Neural cell (in vitro differentiated cells): ENCODE results near the gene EXD3. TPM values are rescaled to one million over a fixed set of nuclear protein-coding genes. Genes with fewer than 3 reads are reported as not detected.
"Not testable (repeated sequence)": the region's sequence is repeated elsewhere in the genome, so short reads cannot be mapped to it uniquely, and the experiment has no call there.

Experiments used
- H2AFZ ChIP-seq: fragments of 200-600, 300-800 bp; sonication (generic), shearing (Covaris generic); 2 replicates; pipeline ENCODE4 v1.6.0; 2014; ENCODE audit warnings: low read depth, mild to moderate bottlenecking, antibody characterized with exemption, low read length, moderate library complexity
- H3F3A ChIP-seq: fragments of 200-600 bp; shearing (Covaris generic); 2 replicates; pipeline ENCODE4 v1.6.1; 2016; ENCODE audit warnings: mild to moderate bottlenecking, moderate library complexity, mixed read lengths, antibody characterized with exemption, low read length; ENCODE audit not compliant: insufficient read depth, poor library complexity, severe bottlenecking
- H3K27ac ChIP-seq: fragments of 200-600, 300-800 bp; sonication (generic), shearing (Covaris generic); 2 replicates; pipeline ENCODE4 v1.5.1; 2014; ENCODE audit warnings: mild to moderate bottlenecking, low read length, moderate library complexity
- H3K27me3 ChIP-seq: fragments of 300-800, 200-600 bp; sonication (generic), shearing (Covaris generic); 2 replicates; pipeline ENCODE4 v1.6.0; 2014; ENCODE audit warnings: mild to moderate bottlenecking, low read depth, low read length, moderate library complexity; ENCODE audit not compliant: insufficient read depth
- H3K36me3 ChIP-seq: fragments of 300-800, 200-600 bp; sonication (generic), shearing (Covaris generic); 2 replicates; pipeline ENCODE4 v1.5.1; 2014; ENCODE audit warnings: mild to moderate bottlenecking, antibody characterized with exemption, low read length, moderate library complexity; ENCODE audit not compliant: insufficient read depth
- H3K4me2 ChIP-seq: fragments of 300-800, 200-600 bp; sonication (generic), shearing (Covaris generic); 2 replicates; pipeline ENCODE4 v1.6.0; 2014; ENCODE audit warnings: mild to moderate bottlenecking, low read length
- H3K4me3 ChIP-seq: fragments of 300-800, 200-600 bp; sonication (generic), shearing (Covaris generic); 2 replicates; pipeline ENCODE4 v1.5.1; 2014; ENCODE audit warnings: mild to moderate bottlenecking, low read length, moderate library complexity
- H3K79me2 ChIP-seq: fragments of 200-600 bp; shearing (Covaris generic); replicated peaks from 2 replicates; pipeline ENCODE4 v1.6.0; 2014; ENCODE audit warnings: mild to moderate bottlenecking, low read length, moderate library complexity; ENCODE audit not compliant: insufficient read depth
- H3K9ac ChIP-seq: fragments of 300-800, 200-600 bp; sonication (generic), shearing (Covaris generic); 2 replicates; pipeline ENCODE4 v1.6.1; 2016; ENCODE audit warnings: mild to moderate bottlenecking, low read length, mixed read lengths
- H3K9me2 ChIP-seq: fragments of 200-600 bp; shearing (Covaris generic); 2 replicates; pipeline ENCODE4 v1.6.1; 2016; ENCODE audit warnings: mild to moderate bottlenecking, low read length, mixed read lengths; ENCODE audit not compliant: insufficient read depth
- H3K9me3 ChIP-seq: fragments of 200-600, 300-800 bp; sonication (generic), shearing (Covaris generic); 2 replicates; pipeline ENCODE4 v1.6.1; 2016; ENCODE audit warnings: mild to moderate bottlenecking, mixed run types, low read length, moderate library complexity, mixed read lengths
- H4K20me1 ChIP-seq: fragments of 200-600 bp; shearing (Covaris generic); 2 replicates; pipeline ENCODE4 v1.6.1; 2016; ENCODE audit warnings: mild to moderate bottlenecking, mixed run types; ENCODE audit not compliant: insufficient read depth
- EP300 ChIP-seq: fragments of 450-650 bp; conservative IDR thresholded peaks from 2 replicates; pipeline ENCODE4 v1.6.1; 2014; ENCODE audit warnings: antibody characterized with exemption, mild to moderate bottlenecking, moderate library complexity; ENCODE audit not compliant: poor library complexity, severe bottlenecking
- EZH2 ChIP-seq: fragments of 200-600, 300-800 bp; shearing (Covaris generic), sonication (generic); IDR thresholded peaks from 2 replicates; pipeline ENCODE4 v1.6.1; 2014; ENCODE audit warnings: antibody characterized with exemption, low read length, borderline replicate concordance, mild to moderate bottlenecking; ENCODE audit not compliant: insufficient read depth, poor library complexity, severe bottlenecking
- MXI1 ChIP-seq: fragments of 450-650 bp; conservative IDR thresholded peaks from 2 replicates; pipeline ENCODE4 v1.6.1; 2014; ENCODE audit warnings: antibody characterized with exemption, mild to moderate bottlenecking; ENCODE audit not compliant: poor library complexity, severe bottlenecking
- POLR2AphosphoS5 ChIP-seq: IDR thresholded peaks from 2 replicates; pipeline ENCODE4 v1.6.1; 2012
- RAD21 ChIP-seq: fragments of 450-650 bp; conservative IDR thresholded peaks from 2 replicates; pipeline ENCODE4 v1.6.1; 2014; ENCODE audit warnings: antibody characterized with exemption, mild to moderate bottlenecking, moderate library complexity
- SMC3 ChIP-seq: fragments of 450-650 bp; conservative IDR thresholded peaks from 2 replicates; pipeline ENCODE4 v1.6.1; 2014; ENCODE audit warnings: antibody characterized with exemption, mild to moderate bottlenecking, moderate library complexity; ENCODE audit not compliant: poor library complexity
- TAF1 ChIP-seq: IDR thresholded peaks from 2 replicates; pipeline ENCODE4 v1.6.1; 2012; ENCODE audit warnings: low read depth
- polyA plus RNA-seq: library from polyadenylated mRNA; depleted of rRNA; stranded (reverse); fragments of >200 nt; gene quantifications from 2 replicates; pipeline ENCODE4 v1.2.3, GENCODE V29; 2014
- TF ChIP-seq, protein P1 (sequence below): fragments of 450-650 bp; IDR thresholded peaks from 2 replicates; pipeline ENCODE4 v1.5.1; 2014; ENCODE audit warnings: antibody characterized with exemption, mild to moderate bottlenecking, moderate library complexity; ENCODE audit not compliant: poor library complexity, severe bottlenecking
- TF ChIP-seq, protein P2 (sequence below): IDR thresholded peaks from 2 replicates; pipeline ENCODE4 v1.6.1; 2012; ENCODE audit warnings: borderline replicate concordance

Gene EXD3
- polyA plus RNA-seq, 1 donor from 2014 or later, result 32.9 TPM

DNA sequence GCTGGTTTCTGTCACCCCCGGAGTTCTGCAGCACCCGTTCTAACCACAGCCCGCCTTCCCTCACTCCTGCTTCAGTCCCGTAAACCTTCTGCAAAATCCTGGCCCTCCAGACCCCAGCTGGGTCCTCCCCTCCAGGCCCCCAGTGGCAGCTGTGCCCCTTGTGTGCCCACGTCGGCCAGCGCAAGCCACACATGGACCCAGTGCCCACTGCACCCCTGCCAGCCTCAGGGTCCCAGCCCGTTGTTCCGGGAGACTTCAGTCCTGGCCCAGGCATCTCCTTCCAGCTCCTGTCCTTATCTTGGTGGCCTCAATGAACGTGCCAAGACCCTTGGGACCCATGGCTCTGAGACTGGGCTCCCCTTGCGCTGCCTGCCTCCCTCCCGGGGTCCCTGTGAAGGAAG is 43.2 kb downstream of the EXD3 start:
- Histone ChIP-seq H3K9me3 (no peaks in the 10 kb centered on the region), H3K79me2 (no peaks in the 10 kb centered on the region), H3K27ac (no peak overlapping the region), H3K27me3 (no peaks in the 10 kb centered on the region), H3K4me3 (no peak overlapping the region), H3K36me3 (no peaks in the 10 kb centered on the region), H3F3A (no peaks in the 10 kb centered on the region), H4K20me1 (no peaks in the 10 kb centered on the region), H3K9ac (no peak overlapping the region), H3K9me2 (no peaks in the 10 kb centered on the region), H3K4me2 (no peak overlapping the region), H2AFZ (no peak overlapping the region)
- TF ChIP-seq MXI1 (no peak), TAF1 (no peak), RAD21 (no peak), EZH2 (no peak), EP300 (no peak), POLR2AphosphoS5 (no peak)
- TF ChIP-seq, protein P1, sequence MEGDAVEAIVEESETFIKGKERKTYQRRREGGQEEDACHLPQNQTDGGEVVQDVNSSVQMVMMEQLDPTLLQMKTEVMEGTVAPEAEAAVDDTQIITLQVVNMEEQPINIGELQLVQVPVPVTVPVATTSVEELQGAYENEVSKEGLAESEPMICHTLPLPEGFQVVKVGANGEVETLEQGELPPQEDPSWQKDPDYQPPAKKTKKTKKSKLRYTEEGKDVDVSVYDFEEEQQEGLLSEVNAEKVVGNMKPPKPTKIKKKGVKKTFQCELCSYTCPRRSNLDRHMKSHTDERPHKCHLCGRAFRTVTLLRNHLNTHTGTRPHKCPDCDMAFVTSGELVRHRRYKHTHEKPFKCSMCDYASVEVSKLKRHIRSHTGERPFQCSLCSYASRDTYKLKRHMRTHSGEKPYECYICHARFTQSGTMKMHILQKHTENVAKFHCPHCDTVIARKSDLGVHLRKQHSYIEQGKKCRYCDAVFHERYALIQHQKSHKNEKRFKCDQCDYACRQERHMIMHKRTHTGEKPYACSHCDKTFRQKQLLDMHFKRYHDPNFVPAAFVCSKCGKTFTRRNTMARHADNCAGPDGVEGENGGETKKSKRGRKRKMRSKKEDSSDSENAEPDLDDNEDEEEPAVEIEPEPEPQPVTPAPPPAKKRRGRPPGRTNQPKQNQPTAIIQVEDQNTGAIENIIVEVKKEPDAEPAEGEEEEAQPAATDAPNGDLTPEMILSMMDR, result no peak
- TF ChIP-seq, protein P2, sequence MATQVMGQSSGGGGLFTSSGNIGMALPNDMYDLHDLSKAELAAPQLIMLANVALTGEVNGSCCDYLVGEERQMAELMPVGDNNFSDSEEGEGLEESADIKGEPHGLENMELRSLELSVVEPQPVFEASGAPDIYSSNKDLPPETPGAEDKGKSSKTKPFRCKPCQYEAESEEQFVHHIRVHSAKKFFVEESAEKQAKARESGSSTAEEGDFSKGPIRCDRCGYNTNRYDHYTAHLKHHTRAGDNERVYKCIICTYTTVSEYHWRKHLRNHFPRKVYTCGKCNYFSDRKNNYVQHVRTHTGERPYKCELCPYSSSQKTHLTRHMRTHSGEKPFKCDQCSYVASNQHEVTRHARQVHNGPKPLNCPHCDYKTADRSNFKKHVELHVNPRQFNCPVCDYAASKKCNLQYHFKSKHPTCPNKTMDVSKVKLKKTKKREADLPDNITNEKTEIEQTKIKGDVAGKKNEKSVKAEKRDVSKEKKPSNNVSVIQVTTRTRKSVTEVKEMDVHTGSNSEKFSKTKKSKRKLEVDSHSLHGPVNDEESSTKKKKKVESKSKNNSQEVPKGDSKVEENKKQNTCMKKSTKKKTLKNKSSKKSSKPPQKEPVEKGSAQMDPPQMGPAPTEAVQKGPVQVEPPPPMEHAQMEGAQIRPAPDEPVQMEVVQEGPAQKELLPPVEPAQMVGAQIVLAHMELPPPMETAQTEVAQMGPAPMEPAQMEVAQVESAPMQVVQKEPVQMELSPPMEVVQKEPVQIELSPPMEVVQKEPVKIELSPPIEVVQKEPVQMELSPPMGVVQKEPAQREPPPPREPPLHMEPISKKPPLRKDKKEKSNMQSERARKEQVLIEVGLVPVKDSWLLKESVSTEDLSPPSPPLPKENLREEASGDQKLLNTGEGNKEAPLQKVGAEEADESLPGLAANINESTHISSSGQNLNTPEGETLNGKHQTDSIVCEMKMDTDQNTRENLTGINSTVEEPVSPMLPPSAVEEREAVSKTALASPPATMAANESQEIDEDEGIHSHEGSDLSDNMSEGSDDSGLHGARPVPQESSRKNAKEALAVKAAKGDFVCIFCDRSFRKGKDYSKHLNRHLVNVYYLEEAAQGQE, result no peak

DNA sequence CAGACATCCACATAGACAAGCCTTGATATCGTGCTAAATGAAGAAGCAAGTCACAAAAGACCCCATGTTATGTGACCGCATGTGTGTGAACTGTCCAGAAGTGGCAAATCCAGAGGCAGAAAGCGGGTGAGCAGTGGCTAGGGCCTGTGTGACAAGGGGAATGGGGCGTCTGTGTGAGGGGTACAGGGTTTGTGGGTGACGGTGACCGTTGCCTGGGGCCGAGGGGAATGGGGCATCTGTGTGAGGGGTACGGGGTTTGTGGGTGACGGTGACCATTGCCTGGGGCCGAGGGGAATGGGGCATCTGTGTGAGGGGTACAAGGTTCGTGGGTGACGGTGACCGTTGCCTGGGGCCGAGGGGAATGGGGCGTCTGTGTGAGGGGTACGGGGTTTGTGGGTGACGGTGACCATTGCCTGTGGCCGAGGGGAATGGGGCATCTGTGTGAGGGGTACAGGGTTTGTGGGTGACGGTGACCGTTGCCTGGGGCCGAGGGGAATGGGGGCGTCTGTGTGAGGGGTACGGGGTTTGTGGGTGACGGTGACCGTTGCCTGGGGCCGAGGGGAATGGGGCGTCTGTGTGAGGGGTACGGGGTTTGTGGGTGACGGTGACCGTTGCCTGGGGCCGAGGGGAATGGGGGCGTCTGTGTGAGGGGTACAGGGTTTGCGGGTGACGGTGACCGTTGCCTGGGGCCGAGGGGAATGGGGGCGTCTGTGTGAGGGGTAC is 44.1 kb downstream of the EXD3 start:
- H3F3A ChIP-seq, H3K79me2 ChIP-seq, H3K27ac ChIP-seq, H3K4me3 ChIP-seq, H3K36me3 ChIP-seq, H2AFZ ChIP-seq, H3K27me3 ChIP-seq, H3K9ac ChIP-seq, H4K20me1 ChIP-seq, H3K9me2 ChIP-seq, H3K4me2 ChIP-seq, H3K9me3 ChIP-seq: not testable (repeated sequence)

DNA sequence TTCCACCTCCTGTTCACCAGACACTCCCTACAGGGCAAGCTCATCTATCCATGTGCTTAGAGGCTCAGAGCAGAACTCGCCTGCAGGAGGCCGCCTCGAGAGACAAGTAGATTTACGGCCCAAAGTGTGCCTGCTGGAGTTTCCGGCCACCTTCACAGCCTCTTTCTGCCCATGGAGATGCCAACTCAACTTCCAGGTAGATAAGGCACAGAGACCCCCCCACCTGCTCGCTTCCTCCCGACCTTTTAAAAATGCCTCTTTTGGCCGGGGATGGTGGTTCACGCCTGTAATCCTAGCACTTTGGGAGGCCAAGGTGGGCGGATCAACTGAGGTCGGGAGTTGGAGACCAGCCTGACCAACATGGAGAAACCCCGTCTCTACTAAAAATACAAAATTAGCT is 46.6 kb downstream of the EXD3 start:
- Histone ChIP-seq H3K27me3 (no peaks in the 10 kb centered on the region), H3K36me3 (no peaks in the 10 kb centered on the region), H3F3A (no peaks in the 10 kb centered on the region), H3K9me3 (no peaks in the 10 kb centered on the region), H3K27ac (no peak overlapping the region), H3K4me3 (no peak overlapping the region), H3K9me2 (no peaks in the 10 kb centered on the region), H3K4me2 (no peak overlapping the region), H4K20me1 (no peaks in the 10 kb centered on the region), H3K79me2 (no peaks in the 10 kb centered on the region), H2AFZ (no peak overlapping the region), H3K9ac (no peak overlapping the region)
- TF ChIP-seq, protein P2, result no peak
- TF ChIP-seq, protein P1, result no peak
- no peak for TF ChIP-seq EZH2
- TF ChIP-seq SMC3, result no peak
- TF ChIP-seq TAF1, result no peak
- no peak for TF ChIP-seq MXI1
- no peak for TF ChIP-seq POLR2AphosphoS5
- no peak for TF ChIP-seq EP300
- TF ChIP-seq RAD21, result no peak
